GM23338 (cell line): ENCODE data around the gene TBX2. TPM values are rescaled to one million over a fixed set of nuclear protein-coding genes. Genes with fewer than 3 reads are reported as not detected.

ENCODE experiments used
- ATAC-seq: fragments of 200-7000 bp; cut with Tn5 transposase; 3 replicates; pipeline ENCODE4 v1.9.1; 2020
- DNase-seq: peaks from one replicate; pipeline ENCODE4 v3.0.0-alpha.2; 2015; ENCODE audit warnings: low spot score
- H2AFZ ChIP-seq: fragments of 200-600 bp; sonication (generic); 2 replicates; pipeline ENCODE4 v1.8.0; 2016; ENCODE audit warnings: antibody characterized with exemption, mild to moderate bottlenecking, moderate library complexity
- H3F3A ChIP-seq: fragments of 200-600 bp; sonication (generic); replicated peaks from 2 replicates; pipeline ENCODE4 v1.8.0; 2017; ENCODE audit warnings: antibody characterized with exemption, mixed run types, low read depth
- H3K27ac ChIP-seq: fragments of 200-600 bp; sonication (generic); 2 replicates; pipeline ENCODE4 v1.6.1; 2016; ENCODE audit warnings: low read depth
- H3K27me3 ChIP-seq: fragments of 200-600 bp; sonication (generic); 2 replicates; pipeline ENCODE4 v1.8.0; 2016; ENCODE audit warnings: mild to moderate bottlenecking, mixed run types, moderate library complexity; ENCODE audit not compliant: insufficient read depth
- H3K36me3 ChIP-seq: fragments of 200-600 bp; sonication (generic); 2 replicates; pipeline ENCODE4 v1.8.0; 2016; ENCODE audit warnings: mild to moderate bottlenecking; ENCODE audit not compliant: insufficient read depth
- H3K4me1 ChIP-seq: fragments of 200-600 bp; sonication (generic); 2 replicates; pipeline ENCODE4 v1.8.0; 2016; ENCODE audit warnings: mild to moderate bottlenecking, moderate library complexity; ENCODE audit not compliant: insufficient read depth
- H3K4me2 ChIP-seq: fragments of 200-600 bp; sonication (generic); 2 replicates; pipeline ENCODE4 v1.7.1; 2017; ENCODE audit warnings: mixed run types
- H3K4me3 ChIP-seq: fragments of 200-600 bp; sonication (generic); 2 replicates; pipeline ENCODE4 v1.6.1; 2016; ENCODE audit warnings: mixed run types
- H3K79me2 ChIP-seq: fragments of 200-600 bp; sonication (generic); replicated peaks from 2 replicates; pipeline ENCODE4 v1.8.0; 2017; ENCODE audit warnings: mild to moderate bottlenecking; ENCODE audit not compliant: insufficient read depth
- H3K9me2 ChIP-seq: fragments of 200-600 bp; sonication (generic); 2 replicates; pipeline ENCODE4 v1.8.0; 2017; ENCODE audit not compliant: insufficient read depth
- H4K20me1 ChIP-seq: fragments of 200-600 bp; sonication (generic); replicated peaks from 2 replicates; pipeline ENCODE4 v1.8.0; 2017; ENCODE audit warnings: mild to moderate bottlenecking; ENCODE audit not compliant: insufficient read depth
- H3K27ac Mint-ChIP-seq: 2 replicates; pipeline ENCODE4 v1.8.0; 2020; ENCODE audit warnings: inconsistent platforms, mild to moderate bottlenecking, moderate library complexity, mixed read lengths
- H3K27me3 Mint-ChIP-seq: 3 replicates; pipeline ENCODE4 v1.8.0; 2022; ENCODE audit warnings: low read depth, mild to moderate bottlenecking, moderate library complexity, mixed read lengths, inconsistent platforms; ENCODE audit not compliant: insufficient read depth, poor library complexity
- H3K36me3 Mint-ChIP-seq: 3 replicates; pipeline ENCODE4 v1.8.0; 2021; ENCODE audit warnings: low read depth, mild to moderate bottlenecking, inconsistent platforms, moderate library complexity, mixed read lengths
- H3K4me1 Mint-ChIP-seq: 3 replicates; pipeline ENCODE4 v1.8.0; 2020; ENCODE audit warnings: mild to moderate bottlenecking, inconsistent platforms, mixed read lengths
- H3K4me3 Mint-ChIP-seq: 3 replicates; pipeline ENCODE4 v1.8.0; 2021; ENCODE audit warnings: moderate library complexity, mild to moderate bottlenecking, inconsistent platforms, mixed read lengths
- H3K9me3 Mint-ChIP-seq: 3 replicates; pipeline ENCODE4 v1.8.0; 2020; ENCODE audit warnings: moderate library complexity, mild to moderate bottlenecking, inconsistent platforms, mixed read lengths
- EZH2 ChIP-seq: fragments of 200-600 bp; sonication (generic); IDR thresholded peaks from one replicate; pipeline ENCODE4 v1.8.0; 2017; ENCODE audit warnings: antibody characterized with exemption, mild to moderate bottlenecking, low read depth; ENCODE audit not compliant: unreplicated experiment
- JUNB ChIP-seq: IDR thresholded peaks from one replicate; pipeline ENCODE4 v1.6.1; 2016; ENCODE audit warnings: antibody characterized with exemption; ENCODE audit not compliant: unreplicated experiment
- NANOG ChIP-seq: IDR thresholded peaks from 2 replicates; pipeline ENCODE4 v1.6.1; 2016; ENCODE audit warnings: antibody characterized with exemption, borderline replicate concordance
- polyA plus RNA-seq: library from polyadenylated mRNA; unstranded; fragments of >200 nt; fragmentation: Nextera tagmentation; extraction: Ambion mirVana; gene quantifications from 2 replicates; pipeline ENCODE4 v1.2.1, GENCODE V29; 2016
- total RNA-seq: library from RNA; depleted of rRNA; stranded (reverse); fragments of >200 nt; shearing (Covaris generic); gene quantifications from 2 replicates; pipeline ENCODE4 v1.2.3, GENCODE V29; 2014
- TF ChIP-seq, protein P1 (sequence below): IDR thresholded peaks from one replicate; pipeline ENCODE4 v1.6.1; 2018; ENCODE audit warnings: antibody characterized with exemption; ENCODE audit not compliant: unreplicated experiment
- TF ChIP-seq, protein P2 (sequence below), 2 experiments: fragments of 200-600 bp in 1 of 2; sonication (generic) in 1 of 2; conservative IDR thresholded peaks; 2 replicates each; pipeline versions ENCODE4 v1.5.1 to v1.6.1; 2016 to 2017; ENCODE audit warnings: antibody characterized with exemption in 2 of 2, low read depth in 2 of 2, mild to moderate bottlenecking in 2 of 2, moderate library complexity in 1 of 2

TBX2 gene
- total and polyA plus RNA-seq, 2 experiments from 2014 or later: not detected

DNA sequence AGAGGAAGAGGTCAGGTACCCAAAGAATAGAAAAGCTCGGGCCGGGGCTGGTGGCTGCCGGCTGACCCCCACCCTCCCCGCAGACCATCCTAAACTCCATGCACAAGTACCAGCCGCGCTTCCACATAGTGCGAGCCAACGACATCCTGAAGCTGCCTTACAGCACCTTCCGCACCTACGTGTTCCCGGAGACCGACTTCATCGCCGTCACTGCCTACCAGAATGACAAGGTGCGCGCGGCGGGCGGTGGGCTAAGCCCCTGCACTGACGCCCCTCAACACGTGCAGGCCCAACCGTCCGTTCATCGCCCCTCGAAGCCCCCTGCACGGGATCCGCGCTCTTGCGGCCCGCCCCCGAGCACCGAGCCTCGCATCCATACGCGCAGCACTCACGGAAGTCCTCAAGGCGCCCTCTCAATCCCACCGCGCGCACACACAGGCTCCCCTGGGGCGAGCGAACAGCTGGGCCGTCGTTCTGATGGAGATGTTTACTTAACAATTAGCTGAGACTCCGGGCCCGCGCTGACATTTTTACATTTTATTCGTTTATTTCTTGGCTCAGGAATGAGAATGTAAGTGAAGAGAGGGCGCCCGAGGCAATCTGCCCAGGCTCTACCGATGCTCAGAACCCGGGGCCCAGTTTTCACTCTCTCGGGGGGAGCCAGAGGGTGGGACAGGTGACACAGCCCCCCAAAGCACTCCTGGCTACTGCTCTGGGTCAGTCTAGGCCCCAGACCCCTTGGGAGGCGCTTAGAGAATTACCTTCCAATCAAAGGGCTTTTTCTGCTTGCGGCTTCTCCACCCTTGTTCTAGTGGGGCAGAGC lies 3.5 kb downstream of the TBX2 start:
- H3K4me2 ChIP-seq: peak overlapping the region; percentile 76
- TF ChIP-seq, protein P1, sequence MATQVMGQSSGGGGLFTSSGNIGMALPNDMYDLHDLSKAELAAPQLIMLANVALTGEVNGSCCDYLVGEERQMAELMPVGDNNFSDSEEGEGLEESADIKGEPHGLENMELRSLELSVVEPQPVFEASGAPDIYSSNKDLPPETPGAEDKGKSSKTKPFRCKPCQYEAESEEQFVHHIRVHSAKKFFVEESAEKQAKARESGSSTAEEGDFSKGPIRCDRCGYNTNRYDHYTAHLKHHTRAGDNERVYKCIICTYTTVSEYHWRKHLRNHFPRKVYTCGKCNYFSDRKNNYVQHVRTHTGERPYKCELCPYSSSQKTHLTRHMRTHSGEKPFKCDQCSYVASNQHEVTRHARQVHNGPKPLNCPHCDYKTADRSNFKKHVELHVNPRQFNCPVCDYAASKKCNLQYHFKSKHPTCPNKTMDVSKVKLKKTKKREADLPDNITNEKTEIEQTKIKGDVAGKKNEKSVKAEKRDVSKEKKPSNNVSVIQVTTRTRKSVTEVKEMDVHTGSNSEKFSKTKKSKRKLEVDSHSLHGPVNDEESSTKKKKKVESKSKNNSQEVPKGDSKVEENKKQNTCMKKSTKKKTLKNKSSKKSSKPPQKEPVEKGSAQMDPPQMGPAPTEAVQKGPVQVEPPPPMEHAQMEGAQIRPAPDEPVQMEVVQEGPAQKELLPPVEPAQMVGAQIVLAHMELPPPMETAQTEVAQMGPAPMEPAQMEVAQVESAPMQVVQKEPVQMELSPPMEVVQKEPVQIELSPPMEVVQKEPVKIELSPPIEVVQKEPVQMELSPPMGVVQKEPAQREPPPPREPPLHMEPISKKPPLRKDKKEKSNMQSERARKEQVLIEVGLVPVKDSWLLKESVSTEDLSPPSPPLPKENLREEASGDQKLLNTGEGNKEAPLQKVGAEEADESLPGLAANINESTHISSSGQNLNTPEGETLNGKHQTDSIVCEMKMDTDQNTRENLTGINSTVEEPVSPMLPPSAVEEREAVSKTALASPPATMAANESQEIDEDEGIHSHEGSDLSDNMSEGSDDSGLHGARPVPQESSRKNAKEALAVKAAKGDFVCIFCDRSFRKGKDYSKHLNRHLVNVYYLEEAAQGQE: no peak
- TF ChIP-seq EZH2: peak; percentile 71
- TF ChIP-seq JUNB: no peak
- no peak for TF ChIP-seq NANOG

DNA sequence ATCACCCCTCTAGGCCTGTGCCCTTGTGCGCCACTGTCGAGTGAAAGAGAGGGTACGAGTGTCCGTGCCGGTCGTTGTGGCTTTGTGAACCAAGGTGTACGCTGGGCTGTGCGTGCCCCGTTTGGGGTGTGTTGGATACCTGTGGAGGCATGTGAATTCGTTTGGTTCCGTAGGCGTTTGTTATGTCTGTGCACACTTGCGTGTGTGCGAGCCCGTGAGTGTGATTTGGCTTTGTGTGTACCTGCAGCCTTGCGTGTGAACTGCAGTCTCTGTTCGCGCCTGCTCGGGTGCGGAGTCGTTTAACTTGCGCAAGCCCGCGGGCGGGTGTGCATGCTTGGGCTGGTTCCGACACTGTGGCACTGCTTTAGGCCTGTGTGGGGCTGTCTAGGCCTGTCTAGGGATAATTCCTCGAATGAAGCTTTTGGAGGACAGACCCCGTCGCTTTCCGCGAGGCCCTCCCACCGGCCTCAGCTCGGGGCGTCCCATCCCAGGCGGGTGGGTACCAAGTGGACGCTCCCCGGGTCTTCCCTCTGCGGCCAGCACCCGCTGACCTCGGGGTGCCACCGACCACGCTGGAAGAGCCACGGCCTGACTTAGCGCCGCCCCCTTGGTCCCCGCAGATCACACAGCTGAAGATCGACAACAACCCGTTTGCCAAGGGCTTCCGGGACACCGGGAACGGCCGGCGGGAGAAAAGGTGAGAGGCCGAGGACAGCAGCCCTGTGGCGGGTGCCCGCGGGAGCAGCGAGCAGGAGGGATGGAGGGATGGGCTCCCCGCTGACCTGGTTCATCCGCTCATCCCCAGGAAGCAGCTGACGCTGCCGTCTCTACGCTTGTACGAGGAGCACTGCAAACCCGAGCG lies 4.4 kb downstream of the TBX2 start:
- TF ChIP-seq EZH2: peak; percentile 62
- TF ChIP-seq, protein P2, sequence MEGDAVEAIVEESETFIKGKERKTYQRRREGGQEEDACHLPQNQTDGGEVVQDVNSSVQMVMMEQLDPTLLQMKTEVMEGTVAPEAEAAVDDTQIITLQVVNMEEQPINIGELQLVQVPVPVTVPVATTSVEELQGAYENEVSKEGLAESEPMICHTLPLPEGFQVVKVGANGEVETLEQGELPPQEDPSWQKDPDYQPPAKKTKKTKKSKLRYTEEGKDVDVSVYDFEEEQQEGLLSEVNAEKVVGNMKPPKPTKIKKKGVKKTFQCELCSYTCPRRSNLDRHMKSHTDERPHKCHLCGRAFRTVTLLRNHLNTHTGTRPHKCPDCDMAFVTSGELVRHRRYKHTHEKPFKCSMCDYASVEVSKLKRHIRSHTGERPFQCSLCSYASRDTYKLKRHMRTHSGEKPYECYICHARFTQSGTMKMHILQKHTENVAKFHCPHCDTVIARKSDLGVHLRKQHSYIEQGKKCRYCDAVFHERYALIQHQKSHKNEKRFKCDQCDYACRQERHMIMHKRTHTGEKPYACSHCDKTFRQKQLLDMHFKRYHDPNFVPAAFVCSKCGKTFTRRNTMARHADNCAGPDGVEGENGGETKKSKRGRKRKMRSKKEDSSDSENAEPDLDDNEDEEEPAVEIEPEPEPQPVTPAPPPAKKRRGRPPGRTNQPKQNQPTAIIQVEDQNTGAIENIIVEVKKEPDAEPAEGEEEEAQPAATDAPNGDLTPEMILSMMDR (conservative IDR thresholded peaks at IDR 0.05; ENCODE audit: low read depth in 2 of 2): no peak
- DNase-seq (peak; percentile 48), ATAC-seq (peak; percentile 4)
- Mint-ChIP-seq H3K4me1 (peaks cover 32% of the 10 kb centered on the region), H3K9me3 (peaks cover 3% of the 10 kb centered on the region; the same call in 2 of the 3 replicates), H3K4me3 (peak overlapping the region; percentile 51), H3K36me3 (peaks cover 3% of the 10 kb centered on the region; the same call in 1 of the 3 replicates), H3K27ac (no peak overlapping the region), H3K27me3 (peaks cover 95% of the 10 kb centered on the region)
- H3K36me3 ChIP-seq: no peaks in the 10 kb centered on the region
- peak overlapping the region; percentile 48 for H3K4me3 ChIP-seq
- peak overlapping the region; percentile 38; the same call in 1 of the 2 replicates for H2AFZ ChIP-seq
- no peaks in the 10 kb centered on the region for H3K79me2 ChIP-seq
- H3K9me2 ChIP-seq: no peaks in the 10 kb centered on the region
- H3F3A ChIP-seq: peaks cover 13% of the 10 kb centered on the region; the same call in 1 of the 2 replicates
- H4K20me1 ChIP-seq: peaks cover 22% of the 10 kb centered on the region
- H3K27me3 ChIP-seq: peaks cover 100% of the 10 kb centered on the region
- no peak overlapping the region for H3K27ac ChIP-seq
- H3K4me1 ChIP-seq: peaks cover 24% of the 10 kb centered on the region; the same call in 1 of the 2 replicates
- peak overlapping the region; percentile 76 for H3K4me2 ChIP-seq

More for the DNA sequence above, 3.5 kb downstream of the TBX2 start:
- peaks cover 3% of the 10 kb centered on the region; the same call in 1 of the 3 replicates for H3K36me3 Mint-ChIP-seq
- no peak overlapping the region for H3K27ac Mint-ChIP-seq
- H3K4me3 ChIP-seq: peak overlapping the region; percentile 48
- no peaks in the 10 kb centered on the region for H3K79me2 ChIP-seq
- H3K9me2 ChIP-seq: no peaks in the 10 kb centered on the region
- peak; percentile 3 for ATAC-seq
- H3K4me1 ChIP-seq: peaks cover 21% of the 10 kb centered on the region; the same call in 1 of the 2 replicates
- peaks cover 34% of the 10 kb centered on the region for H3K4me1 Mint-ChIP-seq
- peaks cover 93% of the 10 kb centered on the region for H3K27me3 Mint-ChIP-seq
- H3K27me3 ChIP-seq: peaks cover 100% of the 10 kb centered on the region
- peaks cover 5% of the 10 kb centered on the region; the same call in 2 of the 3 replicates for H3K9me3 Mint-ChIP-seq
- H3K27ac ChIP-seq: no peak overlapping the region
- peaks cover 21% of the 10 kb centered on the region for H4K20me1 ChIP-seq
- H3F3A ChIP-seq: peaks cover 13% of the 10 kb centered on the region; the same call in 1 of the 2 replicates
- H2AFZ ChIP-seq: no peak overlapping the region
- H3K36me3 ChIP-seq: no peaks in the 10 kb centered on the region
- H3K4me3 Mint-ChIP-seq: peak overlapping the region; percentile 51
- DNase-seq: peak; percentile 75
